Measurements from ENCODE around the gene HMGB4. TPM values are rescaled to one million over a fixed set of nuclear protein-coding genes. Genes with fewer than 3 reads are reported as not detected.

The HMGB4 gene
- total RNA-seq, 1 experiment from 2014 or later = not detected

DNA sequence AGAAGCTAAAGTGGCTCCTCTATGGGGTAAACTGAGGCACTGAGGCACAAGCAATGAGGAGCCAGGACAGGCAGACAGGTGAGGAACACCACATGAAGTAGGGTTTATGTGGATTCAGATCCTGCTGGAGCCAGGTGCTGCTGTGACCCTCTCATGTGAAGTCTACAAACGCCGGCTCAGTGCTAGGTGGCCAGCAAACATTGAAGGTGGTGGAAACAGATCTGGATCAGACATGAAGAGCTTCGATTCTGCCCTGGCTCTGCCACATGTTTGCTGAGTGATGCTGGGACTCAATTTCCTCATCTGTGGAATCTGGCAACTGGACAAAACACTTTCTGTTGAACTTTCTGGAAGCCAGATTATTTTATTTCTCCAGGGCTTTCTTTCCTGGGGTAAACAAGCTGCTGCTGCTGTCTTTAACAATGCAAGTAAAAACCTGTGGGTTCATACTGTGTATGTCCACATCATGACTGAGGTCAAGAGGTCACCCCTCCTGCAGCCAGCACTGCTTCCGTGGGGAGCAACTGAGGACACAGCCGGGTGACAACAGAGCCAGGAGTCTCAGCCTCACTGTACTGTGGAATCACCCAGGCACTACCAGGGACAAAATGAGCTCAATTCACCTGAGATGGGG lies 33.3 kb downstream of the HMGB4 start:
- no peak for DNase-seq (ENCODE audit: low read depth)

- no peak for DNase-seq (ENCODE audit: low read depth)
Measured at GRCh38 chr1:33898406-33898805, 34.5 kb downstream of the HMGB4 start.

- DNase-seq (ENCODE audit: low read depth) = peak; percentile 22
Measured at GRCh38 chr1:33898881-33899280, 35.0 kb downstream of the HMGB4 start.

GRCh38 chr1:33899746-33900145 lies 35.9 kb downstream of the HMGB4 start:
- no peak for DNase-seq (ENCODE audit: low read depth)

- DNase-seq (ENCODE audit: low read depth) = no peak
Measured at GRCh38 chr1:33902486-33903209, 38.8 kb downstream of the HMGB4 start.

DNA sequence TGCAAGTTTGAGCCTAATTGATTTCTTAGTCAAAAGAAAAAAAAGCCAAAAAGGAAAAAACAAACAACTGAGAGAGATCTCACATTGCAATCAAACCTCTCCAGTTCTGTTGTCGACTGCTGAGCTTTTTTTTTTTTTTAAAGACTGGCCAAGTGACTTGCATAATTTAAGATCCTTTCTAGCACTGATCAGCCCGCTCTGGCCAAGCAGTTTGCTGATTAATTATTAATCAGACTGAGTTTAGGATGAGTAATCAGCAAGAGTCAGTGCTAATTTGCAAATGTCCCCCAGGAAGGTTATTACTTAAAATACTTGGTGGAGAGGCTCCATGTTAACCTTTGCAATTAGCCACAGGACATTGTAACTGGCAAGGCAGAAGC lies 39.3 kb downstream of the HMGB4 start:
- DNase-seq (ENCODE audit: low read depth) = no peak

DNA sequence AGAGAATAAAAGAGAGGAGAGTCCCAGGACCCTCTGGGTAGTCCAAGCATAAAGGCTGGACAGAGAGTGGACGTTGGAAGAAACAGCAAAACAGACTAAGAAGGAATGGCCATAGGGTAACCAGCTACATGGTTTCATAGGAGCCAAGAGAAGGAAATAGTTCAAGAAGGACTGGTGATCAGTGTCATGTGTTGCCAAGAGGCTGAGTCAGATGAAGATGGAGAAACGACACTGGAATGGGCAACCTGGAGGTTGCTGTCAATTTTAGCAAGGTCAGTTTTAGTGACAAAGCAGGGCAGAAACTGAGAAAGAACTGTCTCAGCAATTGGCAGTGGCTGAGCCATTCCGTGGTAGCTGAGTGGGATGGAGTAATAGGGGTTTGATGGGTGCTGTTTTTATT lies 41.4 kb downstream of the HMGB4 start:
- no peak for DNase-seq (ENCODE audit: low read depth)

DNA sequence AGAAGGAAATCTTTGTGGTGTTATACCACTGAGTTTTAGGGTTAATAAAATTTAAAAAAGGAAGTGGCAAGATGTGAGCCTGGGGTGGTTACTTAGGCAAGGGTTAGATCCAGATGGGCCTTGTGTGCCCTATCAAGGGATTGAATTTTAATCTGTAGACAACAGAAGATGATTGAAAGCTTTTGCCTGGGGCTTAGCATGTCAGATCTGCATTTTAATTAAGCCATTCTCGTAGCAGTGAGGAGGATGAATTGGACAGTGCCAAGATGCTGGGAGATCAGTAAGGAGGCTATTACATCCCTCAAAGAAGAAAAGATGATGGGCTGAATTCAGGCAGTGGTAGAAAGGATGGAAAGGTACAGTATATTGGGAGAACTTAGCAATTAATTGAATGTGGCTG lies 42.3 kb downstream of the HMGB4 start:
- DNase-seq (ENCODE audit: low read depth) = no peak

- DNase-seq (ENCODE audit: low read depth) = no peak
Measured at GRCh38 chr1:33908324-33908956, 44.6 kb downstream of the HMGB4 start.

All from RPMI7951 (cell line).